Measurements from ENCODE around the gene MCOLN3. TPM values are rescaled to one million over a fixed set of nuclear protein-coding genes. Genes with fewer than 3 reads are reported as not detected.

The MCOLN3 gene
- total RNA-seq, 1 donor from 2014 or later, result 23.7 TPM

DNA sequence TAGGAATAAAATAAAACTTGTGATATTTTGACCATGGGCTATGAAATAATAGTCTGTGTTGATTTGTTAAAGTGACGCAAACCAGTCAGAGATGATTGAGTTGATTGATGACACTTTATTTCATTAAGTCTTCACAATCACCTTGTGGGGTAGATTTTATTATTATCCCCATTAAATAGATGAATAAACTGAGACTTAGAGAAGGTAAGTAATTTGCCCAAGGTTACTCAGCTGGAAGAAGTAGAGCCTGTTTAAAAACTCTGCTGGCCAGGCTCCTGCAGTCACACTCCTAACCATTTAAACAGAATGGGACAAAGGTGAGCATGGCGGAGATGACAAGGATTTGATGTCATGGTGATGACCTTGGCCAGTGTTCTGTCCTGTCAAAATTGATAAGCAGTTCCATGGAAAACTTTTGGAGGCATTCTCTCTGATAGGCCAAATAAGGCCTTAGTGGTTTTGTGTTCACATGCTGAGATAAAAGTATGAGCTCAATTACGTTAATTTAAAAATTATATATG is 22.7 kb upstream of the MCOLN3 start:
- H3K4me1 Mint-ChIP-seq (ENCODE audit: low read depth), result no peaks in the 10 kb centered on the region
- H3K36me3 Mint-ChIP-seq (ENCODE audit: insufficient read depth), result peaks cover 2% of the 10 kb centered on the region
- H3K27ac Mint-ChIP-seq, result no peak overlapping the region
- H3K9me3 Mint-ChIP-seq (ENCODE audit: low read depth), result peaks cover 10% of the 10 kb centered on the region
- H3K4me3 Mint-ChIP-seq (ENCODE audit: low read depth), result no peak overlapping the region
- H3K27me3 Mint-ChIP-seq, result no peaks in the 10 kb centered on the region
- TF ChIP-seq, protein P1, sequence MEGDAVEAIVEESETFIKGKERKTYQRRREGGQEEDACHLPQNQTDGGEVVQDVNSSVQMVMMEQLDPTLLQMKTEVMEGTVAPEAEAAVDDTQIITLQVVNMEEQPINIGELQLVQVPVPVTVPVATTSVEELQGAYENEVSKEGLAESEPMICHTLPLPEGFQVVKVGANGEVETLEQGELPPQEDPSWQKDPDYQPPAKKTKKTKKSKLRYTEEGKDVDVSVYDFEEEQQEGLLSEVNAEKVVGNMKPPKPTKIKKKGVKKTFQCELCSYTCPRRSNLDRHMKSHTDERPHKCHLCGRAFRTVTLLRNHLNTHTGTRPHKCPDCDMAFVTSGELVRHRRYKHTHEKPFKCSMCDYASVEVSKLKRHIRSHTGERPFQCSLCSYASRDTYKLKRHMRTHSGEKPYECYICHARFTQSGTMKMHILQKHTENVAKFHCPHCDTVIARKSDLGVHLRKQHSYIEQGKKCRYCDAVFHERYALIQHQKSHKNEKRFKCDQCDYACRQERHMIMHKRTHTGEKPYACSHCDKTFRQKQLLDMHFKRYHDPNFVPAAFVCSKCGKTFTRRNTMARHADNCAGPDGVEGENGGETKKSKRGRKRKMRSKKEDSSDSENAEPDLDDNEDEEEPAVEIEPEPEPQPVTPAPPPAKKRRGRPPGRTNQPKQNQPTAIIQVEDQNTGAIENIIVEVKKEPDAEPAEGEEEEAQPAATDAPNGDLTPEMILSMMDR (IDR thresholded peaks at IDR 0.05; ENCODE audit: unreplicated experiment), result no peak
- no peak for DNase-seq (ENCODE audit: low spot score, unreplicated experiment)

DNA sequence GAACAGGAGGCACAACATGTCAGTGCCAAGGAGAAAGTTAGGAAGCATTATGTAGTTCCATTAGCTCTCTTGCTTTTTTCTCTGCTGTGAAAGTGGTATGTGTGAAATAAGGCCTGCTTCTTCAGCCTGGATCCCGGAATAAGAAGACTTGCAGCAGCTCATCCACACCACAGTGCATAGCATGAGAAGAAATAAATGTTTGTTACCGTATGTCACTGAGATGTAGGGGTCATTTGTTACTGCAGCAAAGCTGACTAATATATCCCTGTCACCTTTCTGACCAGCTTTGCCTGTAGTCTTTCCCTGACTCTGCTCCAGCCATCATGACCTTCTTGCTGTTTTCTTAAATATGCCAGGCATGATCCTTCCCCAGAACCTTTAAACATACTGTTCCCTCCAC is 20.5 kb upstream of the MCOLN3 start:
- Mint-ChIP-seq H3K4me3 (ENCODE audit: low read depth) (no peak overlapping the region), H3K4me1 (ENCODE audit: low read depth) (no peaks in the 10 kb centered on the region), H3K36me3 (ENCODE audit: insufficient read depth) (no peaks in the 10 kb centered on the region), H3K27ac (no peak overlapping the region), H3K27me3 (no peaks in the 10 kb centered on the region), H3K9me3 (ENCODE audit: low read depth) (peaks cover 5% of the 10 kb centered on the region)
- TF ChIP-seq, protein P1 (IDR thresholded peaks at IDR 0.05; ENCODE audit: unreplicated experiment), result no peak
- no peak for DNase-seq (ENCODE audit: low spot score, unreplicated experiment)

DNA sequence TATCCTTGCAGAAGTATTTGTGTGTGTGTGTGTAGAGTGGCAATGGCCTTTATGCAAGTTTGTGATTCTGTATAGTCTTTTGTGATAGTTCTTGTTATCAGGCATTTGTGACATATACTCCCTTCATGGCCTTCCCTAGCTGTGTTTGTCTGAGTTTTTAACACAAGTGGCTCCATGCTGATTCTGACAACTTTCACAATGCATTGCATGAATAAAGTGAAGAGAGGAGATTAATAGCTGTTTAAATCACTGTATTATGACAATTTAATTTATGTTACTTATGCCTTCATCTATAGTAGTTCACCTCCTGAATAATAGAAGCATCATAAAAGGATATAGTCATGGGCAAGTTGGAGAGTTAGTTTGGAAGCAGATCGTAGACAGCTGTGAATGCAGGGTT is 17.2 kb upstream of the MCOLN3 start:
- Mint-ChIP-seq H3K9me3 (ENCODE audit: low read depth) (peaks cover 5% of the 10 kb centered on the region), H3K27ac (no peak overlapping the region), H3K27me3 (peaks cover 2% of the 10 kb centered on the region), H3K36me3 (ENCODE audit: insufficient read depth) (no peaks in the 10 kb centered on the region), H3K4me1 (ENCODE audit: low read depth) (peaks cover 11% of the 10 kb centered on the region), H3K4me3 (ENCODE audit: low read depth) (no peak overlapping the region)
- no peak for DNase-seq (ENCODE audit: low spot score, unreplicated experiment)
- TF ChIP-seq, protein P1 (IDR thresholded peaks at IDR 0.05; ENCODE audit: unreplicated experiment), result no peak

DNA sequence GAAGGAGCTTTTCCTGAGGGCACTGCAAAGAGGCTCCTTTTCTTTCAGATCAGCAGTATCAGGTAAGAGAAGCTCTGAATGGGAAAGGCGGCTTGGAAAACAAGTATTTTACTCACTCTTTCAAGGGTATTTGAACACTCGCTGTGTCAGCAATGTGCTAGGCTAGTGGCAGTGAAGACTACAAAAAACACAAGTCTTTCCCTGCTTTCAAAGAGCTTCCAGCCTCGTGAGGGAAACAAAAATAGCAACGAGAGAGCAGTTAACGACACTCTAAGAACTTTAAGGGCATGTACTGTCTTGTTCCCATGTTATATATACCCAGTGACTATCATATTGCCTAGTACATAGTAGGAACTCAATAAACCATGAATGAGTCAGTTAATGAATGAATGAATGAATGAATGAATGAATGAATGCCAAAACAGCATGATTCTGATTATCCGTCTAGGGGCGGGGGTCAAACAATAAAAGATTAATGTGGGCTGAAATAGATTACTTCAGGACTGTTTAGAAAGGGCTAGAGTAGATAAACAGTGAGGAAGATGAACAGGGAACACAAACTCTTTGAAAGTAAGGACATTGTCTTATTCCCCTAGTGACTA is 14.2 kb upstream of the MCOLN3 start:
- Mint-ChIP-seq H3K4me3 (ENCODE audit: low read depth) (peak overlapping the region; percentile 89), H3K36me3 (ENCODE audit: insufficient read depth) (no peaks in the 10 kb centered on the region), H3K9me3 (ENCODE audit: low read depth) (no peaks in the 10 kb centered on the region), H3K27me3 (peaks cover 10% of the 10 kb centered on the region), H3K27ac (peak overlapping the region; percentile 94), H3K4me1 (ENCODE audit: low read depth) (peaks cover 11% of the 10 kb centered on the region)
- TF ChIP-seq, protein P1 (IDR thresholded peaks at IDR 0.05; ENCODE audit: unreplicated experiment), result no peak
- DNase-seq (ENCODE audit: low spot score, unreplicated experiment), result no peak

DNA sequence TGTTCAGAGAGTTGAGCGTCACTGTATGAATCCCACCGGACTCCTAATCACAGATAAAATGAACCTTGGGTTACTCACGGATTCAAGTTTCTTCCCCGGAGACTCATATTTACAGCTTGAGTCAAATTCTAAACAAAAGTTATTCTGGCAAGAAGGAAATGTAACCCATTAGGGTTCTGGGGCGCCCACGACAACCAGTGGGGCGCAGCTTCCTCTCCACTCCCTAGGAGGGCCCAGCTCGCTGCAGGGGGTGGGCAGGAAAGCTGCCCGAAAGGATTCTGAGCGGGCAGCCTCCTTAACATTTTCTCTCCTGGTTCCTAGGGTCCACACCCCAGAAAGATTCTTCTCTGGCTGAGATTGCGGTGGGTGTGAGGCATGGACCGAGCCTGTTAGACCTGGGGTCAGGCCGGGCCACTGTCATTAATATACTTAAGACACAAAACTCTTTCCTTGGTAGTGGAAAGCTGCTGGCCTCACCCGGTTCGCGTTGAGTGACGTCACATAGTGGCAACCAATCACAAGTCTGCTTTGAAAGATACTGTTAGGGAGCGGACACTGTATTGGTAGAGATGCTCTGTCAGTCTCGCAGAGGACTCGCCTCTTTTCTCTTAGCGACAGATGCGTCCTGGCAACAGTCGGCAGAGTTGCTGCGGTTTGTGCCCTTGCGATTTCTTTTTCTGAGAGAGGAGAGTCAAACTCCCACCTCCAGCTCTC is 13.6 kb upstream of the MCOLN3 start:
- peak; percentile 84 for DNase-seq (ENCODE audit: low spot score, unreplicated experiment)
- peaks cover 11% of the 10 kb centered on the region for H3K4me1 Mint-ChIP-seq (ENCODE audit: low read depth)
- TF ChIP-seq, protein P1 (IDR thresholded peaks at IDR 0.05; ENCODE audit: unreplicated experiment), result no peak
- H3K9me3 Mint-ChIP-seq (ENCODE audit: low read depth), result no peaks in the 10 kb centered on the region
- H3K4me3 Mint-ChIP-seq (ENCODE audit: low read depth), result peak overlapping the region; percentile 89
- no peaks in the 10 kb centered on the region for H3K36me3 Mint-ChIP-seq (ENCODE audit: insufficient read depth)
- peak overlapping the region; percentile 94 for H3K27ac Mint-ChIP-seq
- H3K27me3 Mint-ChIP-seq, result peaks cover 10% of the 10 kb centered on the region
